ENCODE results near the gene WDR86. TPM values are rescaled to one million over a fixed set of nuclear protein-coding genes. Genes with fewer than 3 reads are reported as not detected.

The WDR86 gene

GRCh38 chr7:151337346-151337745 is 72.5 kb downstream of the WDR86 start:
- TF ChIP-seq GABPA (IDR thresholded peaks at IDR 0.05; ENCODE audit: low read depth) (no peak), CTCF (IDR thresholded peaks at IDR 0.05; ENCODE audit: insufficient read depth, low read length) (no peak), POLR2AphosphoS5 (IDR thresholded peaks at IDR 0.05; ENCODE audit: low read depth) (no peak), SPI1 (IDR thresholded peaks at IDR 0.05; ENCODE audit: borderline replicate concordance, low read depth) (no peak)
- TF ChIP-seq, protein P1, sequence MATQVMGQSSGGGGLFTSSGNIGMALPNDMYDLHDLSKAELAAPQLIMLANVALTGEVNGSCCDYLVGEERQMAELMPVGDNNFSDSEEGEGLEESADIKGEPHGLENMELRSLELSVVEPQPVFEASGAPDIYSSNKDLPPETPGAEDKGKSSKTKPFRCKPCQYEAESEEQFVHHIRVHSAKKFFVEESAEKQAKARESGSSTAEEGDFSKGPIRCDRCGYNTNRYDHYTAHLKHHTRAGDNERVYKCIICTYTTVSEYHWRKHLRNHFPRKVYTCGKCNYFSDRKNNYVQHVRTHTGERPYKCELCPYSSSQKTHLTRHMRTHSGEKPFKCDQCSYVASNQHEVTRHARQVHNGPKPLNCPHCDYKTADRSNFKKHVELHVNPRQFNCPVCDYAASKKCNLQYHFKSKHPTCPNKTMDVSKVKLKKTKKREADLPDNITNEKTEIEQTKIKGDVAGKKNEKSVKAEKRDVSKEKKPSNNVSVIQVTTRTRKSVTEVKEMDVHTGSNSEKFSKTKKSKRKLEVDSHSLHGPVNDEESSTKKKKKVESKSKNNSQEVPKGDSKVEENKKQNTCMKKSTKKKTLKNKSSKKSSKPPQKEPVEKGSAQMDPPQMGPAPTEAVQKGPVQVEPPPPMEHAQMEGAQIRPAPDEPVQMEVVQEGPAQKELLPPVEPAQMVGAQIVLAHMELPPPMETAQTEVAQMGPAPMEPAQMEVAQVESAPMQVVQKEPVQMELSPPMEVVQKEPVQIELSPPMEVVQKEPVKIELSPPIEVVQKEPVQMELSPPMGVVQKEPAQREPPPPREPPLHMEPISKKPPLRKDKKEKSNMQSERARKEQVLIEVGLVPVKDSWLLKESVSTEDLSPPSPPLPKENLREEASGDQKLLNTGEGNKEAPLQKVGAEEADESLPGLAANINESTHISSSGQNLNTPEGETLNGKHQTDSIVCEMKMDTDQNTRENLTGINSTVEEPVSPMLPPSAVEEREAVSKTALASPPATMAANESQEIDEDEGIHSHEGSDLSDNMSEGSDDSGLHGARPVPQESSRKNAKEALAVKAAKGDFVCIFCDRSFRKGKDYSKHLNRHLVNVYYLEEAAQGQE (IDR thresholded peaks at IDR 0.05; ENCODE audit: insufficient replicate concordance, low read depth): no peak
- DNase-seq (ENCODE audit: low read depth in 1 of 2, low spot score in 1 of 2): no peak
- H3K27ac ChIP-seq (replicated peaks): no peak overlapping the region
- H3K27me3 ChIP-seq (ENCODE audit: insufficient read depth, poor library complexity, severe bottlenecking): no peaks in the 10 kb centered on the region
- H3K4me3 ChIP-seq (replicated peaks; ENCODE audit: insufficient read depth, low read length): no peak overlapping the region

GRCh38 chr7:151336027-151336708 is 73.7 kb downstream of the WDR86 start:
- TF ChIP-seq GABPA (IDR thresholded peaks at IDR 0.05; ENCODE audit: low read depth): no peak
- no peak for DNase-seq (ENCODE audit: low read depth in 1 of 2, low spot score in 1 of 2)

GRCh38 chr7:151334628-151335027 is 75.2 kb downstream of the WDR86 start:
- no peak for TF ChIP-seq POLR2AphosphoS5 (IDR thresholded peaks at IDR 0.05; ENCODE audit: low read depth)
- no peak for TF ChIP-seq CTCF (IDR thresholded peaks at IDR 0.05; ENCODE audit: insufficient read depth, low read length)
- TF ChIP-seq GABPA (IDR thresholded peaks at IDR 0.05; ENCODE audit: low read depth): no peak
- TF ChIP-seq, protein P1 (IDR thresholded peaks at IDR 0.05; ENCODE audit: insufficient replicate concordance, low read depth): no peak
- no peak for TF ChIP-seq SPI1 (IDR thresholded peaks at IDR 0.05; ENCODE audit: borderline replicate concordance, low read depth)
- Histone ChIP-seq H3K27me3 (ENCODE audit: insufficient read depth, poor library complexity, severe bottlenecking) (no peaks in the 10 kb centered on the region), H3K27ac (replicated peaks) (no peak overlapping the region), H3K4me3 (replicated peaks; ENCODE audit: insufficient read depth, low read length) (no peak overlapping the region)
- no peak for DNase-seq (ENCODE audit: low read depth in 1 of 2, low spot score in 1 of 2)

More at GRCh38 chr7:151336027-151336708, 73.7 kb downstream of the WDR86 start:
- Histone ChIP-seq H3K4me3 (replicated peaks; ENCODE audit: insufficient read depth, low read length) (no peak overlapping the region), H3K27ac (replicated peaks) (no peak overlapping the region), H3K27me3 (ENCODE audit: insufficient read depth, poor library complexity, severe bottlenecking) (no peaks in the 10 kb centered on the region)

Small RNA genes within 50 kb of the gene (microRNA-seq; reads per million reads assigned to microRNA genes)
- gene MIR3907: not detected

All from HL-60 (cell line).